ENCODE measurements around the gene GPATCH8. TPM values are rescaled to one million over a fixed set of nuclear protein-coding genes. Genes with fewer than 3 reads are reported as not detected.
A peak's percentile ranks its signal among the peaks of the same experiment; 100 is the strongest.

GPATCH8 gene
- total RNA-seq, 1 donor from 2014 or later, result 21.6 TPM

DNA sequence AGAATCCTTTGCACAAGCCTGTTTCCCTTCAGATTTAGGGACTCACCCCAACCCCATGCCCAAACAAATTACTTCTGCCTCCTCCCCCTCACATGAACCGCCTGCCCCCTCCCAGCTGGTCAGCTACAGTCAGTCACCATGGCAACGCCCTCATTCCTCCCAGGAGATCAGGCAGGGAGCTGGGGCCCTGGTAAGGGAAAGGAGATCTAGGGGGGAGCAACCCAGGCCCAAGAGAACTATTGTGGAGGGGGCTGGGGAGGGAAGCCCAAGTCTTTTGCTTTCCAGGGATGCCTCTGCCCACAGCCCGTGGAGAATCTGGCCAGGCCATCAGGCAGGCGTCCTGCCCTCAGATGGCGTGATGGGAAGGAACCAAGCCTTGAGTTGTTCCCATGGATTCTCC is 142.4 kb downstream of the GPATCH8 start:
- no peak for DNase-seq (ENCODE audit: low spot score in 2 of 2)
- no peak for FAIRE-seq

DNA sequence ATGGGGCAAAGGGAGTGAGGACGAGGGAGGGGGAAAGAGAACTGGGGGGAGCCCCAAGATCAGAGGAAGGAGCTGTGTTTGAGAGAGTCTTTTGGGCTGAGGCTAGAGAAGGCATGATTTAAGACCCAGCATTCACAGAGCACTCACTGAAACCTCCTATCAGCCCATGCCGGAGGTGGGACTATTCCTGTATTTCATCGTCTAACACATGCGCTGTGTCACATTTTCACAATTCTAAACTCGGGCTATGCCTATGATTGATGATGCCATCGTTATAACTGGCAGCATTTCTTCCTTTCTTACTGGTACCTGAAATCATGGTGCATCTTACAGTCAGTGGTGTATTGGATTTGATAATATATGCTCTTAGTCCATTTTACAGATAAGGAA is 143.1 kb downstream of the GPATCH8 start:
- FAIRE-seq (no peak), DNase-seq (ENCODE audit: low spot score in 2 of 2) (no peak)

DNA sequence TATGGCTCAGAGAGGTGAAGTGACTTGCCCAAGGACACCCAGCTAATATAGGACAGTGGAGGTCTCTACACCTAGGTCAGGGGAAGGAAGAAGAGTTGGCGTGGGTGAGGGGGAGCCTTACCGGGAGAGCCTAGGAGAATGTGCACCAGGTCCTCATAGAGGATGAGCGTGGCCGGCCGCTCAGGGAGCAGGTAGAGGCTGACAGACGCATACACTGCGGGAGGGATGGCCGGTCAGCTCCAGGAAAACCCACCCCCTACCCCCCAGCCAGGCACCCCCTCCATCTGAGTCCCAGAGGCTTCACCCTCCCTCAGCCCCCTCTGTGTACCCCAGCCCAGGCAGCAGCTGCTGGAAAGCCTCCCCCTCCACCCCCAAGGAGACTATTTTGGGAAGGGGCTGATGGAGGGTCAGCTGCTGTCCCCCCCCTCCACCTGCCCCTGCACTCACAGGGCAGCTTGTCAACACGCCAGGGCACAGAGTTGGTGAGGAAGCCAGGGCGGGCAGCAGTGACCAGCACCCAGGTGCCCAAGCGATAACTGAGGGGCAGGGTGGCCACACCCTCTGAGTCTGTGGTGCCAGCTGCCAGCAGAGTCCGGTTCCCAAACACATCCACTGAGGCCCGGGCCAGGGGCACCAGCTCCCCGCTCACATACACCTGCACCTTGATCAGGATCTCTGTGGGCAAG is 143.6 kb downstream of the GPATCH8 start:
- FAIRE-seq, result no peak
- DNase-seq (ENCODE audit: low spot score in 2 of 2), result no peak

DNA sequence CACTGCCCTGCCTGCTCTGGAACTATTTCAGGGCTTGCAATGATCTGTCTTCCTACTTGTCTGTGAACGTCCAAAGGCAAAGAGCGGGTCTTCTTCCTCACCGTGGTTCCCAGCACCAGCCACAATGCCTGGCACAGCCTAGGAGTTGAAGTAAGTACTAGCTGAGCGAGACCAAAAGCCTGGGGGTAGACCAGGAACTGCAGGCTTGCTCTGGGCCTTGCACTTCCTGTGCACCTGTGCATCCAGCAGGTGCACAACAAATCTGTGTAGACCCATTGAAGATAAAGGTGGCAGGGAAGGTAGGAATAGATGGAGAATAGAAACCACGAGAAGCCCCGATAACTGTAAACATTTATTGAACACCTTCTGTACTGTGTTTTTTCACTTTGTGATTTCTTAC is 144.2 kb downstream of the GPATCH8 start:
- no peak for DNase-seq (ENCODE audit: low spot score in 2 of 2)
- no peak for FAIRE-seq

DNA sequence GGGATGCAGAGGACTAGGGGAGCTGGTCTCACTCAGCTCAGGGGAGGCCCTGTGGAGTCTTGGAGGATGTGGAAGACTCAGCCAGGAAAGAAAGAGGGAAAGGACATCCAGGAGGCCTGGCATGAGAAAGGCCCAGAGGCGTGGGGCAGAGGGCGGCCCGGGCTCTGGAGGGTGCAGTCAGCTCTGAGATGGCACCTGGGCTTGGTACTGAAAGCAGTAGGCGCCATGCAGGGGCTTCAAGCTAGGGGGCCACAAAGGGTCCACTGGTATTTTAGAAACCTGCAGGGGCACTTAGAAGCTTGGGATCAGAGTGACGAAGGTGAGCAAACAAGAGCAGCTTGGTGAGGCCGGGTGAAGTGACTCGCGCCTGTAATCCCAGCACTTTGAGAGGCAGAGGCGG is 145.1 kb downstream of the GPATCH8 start:
- FAIRE-seq (no peak), DNase-seq (ENCODE audit: low spot score in 2 of 2) (no peak)

DNA sequence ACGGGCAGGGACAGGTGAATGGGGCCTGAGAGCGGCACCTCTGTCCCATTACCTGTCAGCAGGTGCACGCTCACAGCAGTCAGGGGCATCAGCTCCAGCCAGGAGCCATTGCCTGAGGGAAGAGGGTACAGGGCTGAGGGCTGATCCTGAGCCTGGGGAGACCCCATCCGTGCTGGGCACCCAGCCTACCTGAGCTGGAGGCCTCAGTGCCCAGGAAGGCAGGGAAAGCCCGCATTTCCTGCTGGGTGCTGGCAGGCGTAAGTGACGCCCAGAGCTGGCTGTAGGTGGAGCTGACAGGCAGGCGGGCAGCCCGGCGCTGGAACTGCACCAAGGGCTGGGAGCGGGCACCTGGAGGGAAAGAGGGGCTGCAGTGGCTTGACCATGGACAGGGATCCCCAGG is 147.0 kb downstream of the GPATCH8 start:
- FAIRE-seq (no peak), DNase-seq (ENCODE audit: low spot score in 2 of 2) (no peak)

DNA sequence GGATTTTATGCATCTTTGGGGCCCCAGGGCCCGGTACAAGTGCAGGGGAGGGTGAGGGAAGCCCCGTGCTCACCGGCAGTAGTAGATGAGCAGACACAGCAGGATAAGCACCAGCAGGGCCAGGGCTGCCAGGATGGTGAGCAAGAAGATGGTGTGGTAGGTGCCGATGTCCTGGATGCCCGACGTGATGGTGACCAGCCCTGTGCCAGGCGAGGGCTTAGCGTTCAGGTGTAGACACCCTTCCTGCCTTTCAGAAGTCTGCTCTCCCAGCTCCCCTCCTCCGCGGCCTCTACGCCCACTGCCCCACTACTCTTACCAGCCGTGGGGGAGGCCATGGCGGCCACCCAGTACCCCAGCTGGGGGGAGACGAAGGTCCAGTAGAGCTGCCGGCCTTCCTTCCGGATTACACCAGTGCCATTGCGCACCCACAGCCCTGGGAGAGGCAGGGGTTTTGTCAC is 147.5 kb downstream of the GPATCH8 start:
- no peak for FAIRE-seq
- peak in 1 of 2 donors; percentile 18 for DNase-seq (ENCODE audit: low spot score in 2 of 2)

DNA sequence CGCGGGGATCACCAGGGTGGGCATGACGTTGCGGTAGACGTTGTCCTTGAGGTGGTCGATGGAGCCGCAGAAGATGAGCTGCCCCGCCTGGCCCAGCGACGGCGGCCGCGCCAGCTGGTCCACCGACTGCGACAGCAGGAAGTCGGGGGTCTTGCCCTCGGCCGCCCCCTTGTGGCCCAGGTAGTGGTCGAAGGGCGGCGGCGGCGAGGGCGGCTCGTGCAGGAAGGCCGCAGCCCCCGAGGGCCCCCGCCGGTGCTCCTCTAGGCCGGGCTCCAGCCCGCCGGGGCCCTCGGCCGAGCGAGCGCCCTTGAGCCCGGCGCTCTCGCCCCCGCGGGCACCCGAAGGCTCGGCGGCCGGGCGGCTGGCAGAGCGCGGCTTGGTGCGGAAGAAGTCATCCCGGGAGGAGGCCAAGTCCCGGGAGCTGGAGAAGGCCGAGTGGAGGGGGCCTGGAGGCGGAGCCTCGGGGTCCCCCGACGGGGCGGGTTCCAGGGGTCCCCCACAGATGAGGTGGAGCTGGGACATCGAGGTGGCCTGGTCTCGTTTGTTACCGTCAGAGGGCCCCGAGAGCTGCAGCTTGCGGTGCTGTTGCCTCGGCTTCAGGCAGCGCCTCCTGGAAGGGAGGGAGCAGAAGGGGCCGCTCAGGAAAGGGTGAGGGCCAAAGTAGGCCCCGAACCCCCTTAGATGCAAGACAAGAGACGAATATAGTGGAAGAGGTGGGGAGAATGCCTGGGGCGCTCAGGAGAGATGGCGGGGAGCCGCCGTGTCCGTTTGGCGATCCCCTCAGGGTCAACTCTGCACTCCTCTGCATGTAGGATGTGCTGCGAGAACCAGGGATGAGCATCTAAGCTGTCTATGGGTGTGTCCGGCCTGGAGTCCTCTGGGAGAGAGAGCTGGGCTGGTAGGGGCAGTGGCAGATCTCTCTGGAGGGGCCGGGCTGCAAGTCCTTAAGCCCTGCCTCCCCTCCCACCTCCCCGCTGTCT is 148.3 kb downstream of the GPATCH8 start:
- DNase-seq (ENCODE audit: low spot score in 2 of 2) (peak in 1 of 2 donors; percentile 53), FAIRE-seq (no peak)

DNA sequence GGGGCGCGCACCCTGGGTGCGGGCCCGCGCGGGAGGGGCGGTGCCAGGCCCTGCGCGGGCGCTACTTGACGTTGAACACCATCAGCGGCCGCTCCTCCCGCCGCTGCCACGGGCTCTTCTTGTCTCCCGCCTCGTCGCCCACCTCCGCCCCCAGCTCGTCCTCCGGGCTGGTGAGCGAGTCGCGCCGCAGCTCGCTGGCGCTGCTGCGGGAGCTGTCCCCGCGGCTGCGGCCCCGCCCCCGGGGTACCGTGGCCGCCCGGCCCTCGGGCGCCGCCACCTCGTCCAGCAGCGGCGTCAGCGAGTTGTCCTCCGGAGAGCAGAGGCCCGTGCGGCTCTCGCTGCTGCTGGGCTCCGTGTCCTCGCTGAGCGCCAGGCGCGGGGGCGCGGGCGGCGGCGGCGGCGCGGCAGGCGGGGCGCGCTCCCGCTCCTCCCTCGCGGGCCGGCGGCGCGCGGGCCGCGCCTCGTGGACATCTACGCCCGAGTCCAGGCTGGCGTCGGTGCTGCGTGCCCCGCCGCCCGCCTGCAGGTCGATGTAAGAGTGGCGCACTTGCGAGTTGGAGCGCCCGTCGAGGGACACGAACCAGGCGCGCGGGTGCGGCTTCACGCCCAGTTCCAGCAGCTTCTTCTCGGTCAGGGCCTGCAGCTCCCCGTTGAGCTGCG is 149.4 kb downstream of the GPATCH8 start:
- peak in 1 of 2 donors; percentile 54 for DNase-seq (ENCODE audit: low spot score in 2 of 2)

DNA sequence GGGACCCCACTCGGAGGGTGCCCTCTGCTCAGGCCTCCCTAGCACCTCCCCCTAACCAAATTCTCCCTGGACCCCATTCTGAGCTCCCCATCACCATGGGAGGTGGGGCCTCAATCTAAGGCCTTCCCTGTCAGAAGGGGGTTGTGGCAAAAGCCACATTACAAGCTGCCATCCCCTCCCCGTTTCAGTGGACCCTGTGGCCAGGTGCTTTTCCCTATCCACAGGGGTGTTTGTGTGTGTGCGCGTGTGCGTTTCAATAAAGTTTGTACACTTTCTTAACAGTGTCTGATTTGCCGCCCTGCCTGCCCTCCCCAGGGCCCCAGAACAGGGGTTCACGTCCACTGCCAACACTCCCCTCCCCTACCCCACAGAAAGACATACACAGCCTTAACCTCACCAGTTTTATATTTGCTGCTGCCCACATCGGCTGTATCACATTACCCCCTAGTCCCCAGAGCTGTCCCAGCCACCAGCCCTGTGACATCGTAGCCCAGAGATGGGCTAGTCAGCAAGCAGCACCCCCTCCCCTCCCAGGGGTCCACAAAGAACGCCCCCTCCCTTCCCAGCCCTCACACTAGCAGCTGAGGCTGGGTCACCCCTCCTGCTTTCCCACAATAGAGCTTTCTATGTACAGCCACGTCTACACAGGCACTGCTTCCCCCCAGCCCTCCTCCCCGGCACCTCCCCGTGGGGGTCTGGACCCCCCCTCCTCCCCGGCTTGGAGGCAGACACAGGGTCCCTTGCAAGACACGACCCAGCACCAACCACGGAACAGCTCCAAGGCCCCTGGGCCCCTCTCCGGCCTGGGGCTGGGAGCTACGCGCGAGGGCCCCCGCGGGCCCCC is 150.2 kb downstream of the GPATCH8 start:
- no peak for FAIRE-seq

More for the DNA sequence above, 149.4 kb downstream of the GPATCH8 start:
- FAIRE-seq, result no peak

DNA sequence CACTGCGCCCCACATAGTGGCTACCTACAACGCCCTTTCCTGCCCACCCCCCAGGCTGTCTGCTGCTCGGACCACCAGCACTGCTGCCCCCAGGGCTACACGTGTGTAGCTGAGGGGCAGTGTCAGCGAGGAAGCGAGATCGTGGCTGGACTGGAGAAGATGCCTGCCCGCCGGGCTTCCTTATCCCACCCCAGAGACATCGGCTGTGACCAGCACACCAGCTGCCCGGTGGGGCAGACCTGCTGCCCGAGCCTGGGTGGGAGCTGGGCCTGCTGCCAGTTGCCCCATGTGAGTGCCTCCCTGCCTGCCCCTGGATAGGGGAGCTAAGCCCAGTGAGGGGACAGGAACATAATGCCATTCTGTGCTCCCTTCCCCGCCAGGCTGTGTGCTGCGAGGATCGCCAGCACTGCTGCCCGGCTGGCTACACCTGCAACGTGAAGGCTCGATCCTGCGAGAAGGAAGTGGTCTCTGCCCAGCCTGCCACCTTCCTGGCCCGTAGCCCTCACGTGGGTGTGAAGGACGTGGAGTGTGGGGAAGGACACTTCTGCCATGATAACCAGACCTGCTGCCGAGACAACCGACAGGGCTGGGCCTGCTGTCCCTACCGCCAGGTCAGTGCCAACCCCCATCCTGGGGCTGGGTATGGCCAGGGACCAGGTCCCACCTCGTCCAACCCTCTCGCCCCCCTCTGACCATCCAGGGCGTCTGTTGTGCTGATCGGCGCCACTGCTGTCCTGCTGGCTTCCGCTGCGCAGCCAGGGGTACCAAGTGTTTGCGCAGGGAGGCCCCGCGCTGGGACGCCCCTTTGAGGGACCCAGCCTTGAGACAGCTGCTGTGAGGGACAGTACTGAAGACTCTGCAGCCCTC is 151.0 kb downstream of the GPATCH8 start:
- DNase-seq (ENCODE audit: low spot score in 2 of 2) (peak in 1 of 2 donors; percentile 31), FAIRE-seq (no peak)

More for the DNA sequence above, 150.2 kb downstream of the GPATCH8 start:
- DNase-seq (ENCODE audit: low spot score in 2 of 2), result peak in 1 of 2 donors; percentile 20

DNA sequence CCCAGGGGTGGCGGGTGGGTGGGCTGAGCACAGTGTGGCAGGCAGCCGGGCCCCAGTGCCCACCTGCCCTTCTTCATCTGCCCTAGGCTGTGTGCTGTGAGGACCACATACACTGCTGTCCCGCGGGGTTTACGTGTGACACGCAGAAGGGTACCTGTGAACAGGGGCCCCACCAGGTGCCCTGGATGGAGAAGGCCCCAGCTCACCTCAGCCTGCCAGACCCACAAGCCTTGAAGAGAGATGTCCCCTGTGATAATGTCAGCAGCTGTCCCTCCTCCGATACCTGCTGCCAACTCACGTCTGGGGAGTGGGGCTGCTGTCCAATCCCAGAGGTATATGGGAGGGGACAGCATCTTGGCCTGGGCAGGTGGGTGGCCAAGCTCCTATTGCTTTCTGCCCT is 151.7 kb downstream of the GPATCH8 start:
- DNase-seq (ENCODE audit: low spot score in 2 of 2) (peak in 1 of 2 donors; percentile 14), FAIRE-seq (no peak)

DNA sequence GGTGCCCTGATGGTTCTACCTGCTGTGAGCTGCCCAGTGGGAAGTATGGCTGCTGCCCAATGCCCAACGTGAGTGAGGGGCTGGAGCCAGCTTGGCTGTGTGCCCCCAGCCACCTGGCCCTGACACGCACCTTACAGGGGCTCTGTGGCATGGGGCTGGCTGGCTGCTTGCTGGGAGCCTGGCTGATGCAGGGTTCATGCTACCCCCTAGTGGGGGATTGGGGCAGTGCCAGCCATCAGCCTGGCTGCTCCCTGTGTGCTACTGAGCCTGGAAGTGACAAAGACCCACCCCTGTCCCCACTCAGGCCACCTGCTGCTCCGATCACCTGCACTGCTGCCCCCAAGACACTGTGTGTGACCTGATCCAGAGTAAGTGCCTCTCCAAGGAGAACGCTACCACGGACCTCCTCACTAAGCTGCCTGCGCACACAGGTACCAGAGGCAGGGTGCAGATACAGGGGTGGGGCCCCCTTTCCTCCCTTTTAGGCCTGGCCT is 152.4 kb downstream of the GPATCH8 start:
- peak; percentile 80 to 85 for DNase-seq (ENCODE audit: low spot score in 2 of 2)
- no peak for FAIRE-seq

DNA sequence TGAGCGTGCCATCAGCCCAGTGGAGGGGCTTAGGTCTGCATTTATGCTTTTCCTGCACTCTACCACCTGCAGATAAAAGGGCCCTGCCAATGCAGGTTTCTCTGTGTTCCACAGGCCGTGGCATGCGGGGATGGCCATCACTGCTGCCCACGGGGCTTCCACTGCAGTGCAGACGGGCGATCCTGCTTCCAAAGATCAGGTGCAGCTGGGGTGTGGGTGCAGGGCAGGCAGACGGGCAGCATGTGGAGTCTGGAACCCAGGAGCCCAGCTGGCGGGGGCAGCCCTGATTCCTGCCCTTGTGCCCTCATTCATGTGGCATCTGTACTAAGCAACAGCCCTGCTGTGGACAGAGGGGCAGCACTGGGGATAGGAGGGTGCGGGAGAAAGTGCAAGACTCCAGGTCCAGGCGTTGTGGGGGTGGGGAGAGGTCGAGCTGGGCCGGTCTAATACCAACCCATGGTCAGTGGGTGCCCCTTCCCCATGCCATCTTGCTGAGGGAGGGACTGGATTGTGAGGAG is 153.6 kb downstream of the GPATCH8 start:
- no peak for DNase-seq (ENCODE audit: low spot score in 2 of 2)
- no peak for FAIRE-seq

DNA sequence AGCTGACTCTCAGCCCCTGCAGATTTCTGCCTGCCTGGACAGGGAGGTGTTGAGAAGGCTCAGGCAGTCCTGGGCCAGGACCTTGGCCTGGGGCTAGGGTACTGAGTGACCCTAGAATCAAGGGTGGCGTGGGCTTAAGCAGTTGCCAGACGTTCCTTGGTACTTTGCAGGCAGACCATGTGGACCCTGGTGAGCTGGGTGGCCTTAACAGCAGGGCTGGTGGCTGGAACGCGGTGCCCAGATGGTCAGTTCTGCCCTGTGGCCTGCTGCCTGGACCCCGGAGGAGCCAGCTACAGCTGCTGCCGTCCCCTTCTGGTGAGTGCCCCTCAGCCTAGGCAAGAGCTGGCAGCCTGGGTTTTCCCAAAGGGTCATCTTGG is 154.2 kb downstream of the GPATCH8 start:
- DNase-seq (ENCODE audit: low spot score in 2 of 2) (no peak), FAIRE-seq (no peak)

DNA sequence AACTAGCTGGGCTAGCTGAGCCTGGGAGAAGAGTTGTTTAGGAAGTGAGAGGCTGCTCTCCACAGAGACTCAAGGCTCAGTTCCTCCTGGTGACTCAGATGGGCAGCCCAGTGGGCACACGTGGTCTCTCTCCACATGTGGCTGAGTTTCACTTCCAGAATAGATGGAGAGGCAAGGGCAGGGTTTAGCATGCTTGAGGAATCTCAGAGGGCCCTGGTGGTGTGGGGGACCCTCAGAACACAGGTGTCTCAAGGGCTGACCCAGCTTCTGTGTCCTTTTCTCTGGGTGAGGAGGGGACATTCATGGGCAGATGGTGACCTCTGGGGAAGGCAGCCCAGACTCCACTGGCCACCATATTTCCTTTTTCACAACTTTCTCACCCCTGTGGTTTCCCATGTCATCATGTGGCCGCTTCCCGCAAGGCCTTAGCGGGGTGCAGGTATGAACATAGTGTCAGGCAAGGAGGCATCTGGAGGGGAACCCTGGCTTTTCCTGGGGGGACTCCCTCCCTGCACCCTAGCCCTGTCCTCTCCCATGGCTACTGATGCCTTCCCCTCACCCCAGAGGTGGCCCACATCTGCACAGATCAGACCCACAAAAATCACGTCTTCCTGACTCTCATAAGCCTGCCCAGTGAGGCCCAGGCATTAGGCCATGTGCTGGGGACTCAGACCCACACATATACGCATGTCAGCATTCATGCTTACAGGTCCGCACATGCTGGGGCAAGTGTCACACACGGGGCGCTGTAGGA is 154.8 kb downstream of the GPATCH8 start:
- FAIRE-seq (no peak), DNase-seq (ENCODE audit: low spot score in 2 of 2) (peak in 1 of 2 donors; percentile 42)

Data from frontal cortex (tissue), 4 donors.